IMR-90 (cell line): ENCODE results near the gene IGSF3. TPM values are rescaled to one million over a fixed set of nuclear protein-coding genes. Genes with fewer than 3 reads are reported as not detected.

Source experiments
- ATAC-seq: fragments of 200-7000 bp; cut with Tn5 transposase; 2 replicates; pipeline ENCODE4 v1.9.1; 2020; ENCODE audit warnings: low read depth, mild to moderate bottlenecking, moderate library complexity
- BruUV-seq: library from RNA; stranded (reverse); fragments of 400-500 nt; replicated peaks from 2 replicates; lab custom pipeline; 2021; lab: Mats Ljungman, UMichigan
- CTCF ChIA-PET: fragments of 300-600 bp; formaldehyde crosslinking; extraction: SDS; loops from one replicate; lab custom pipeline; 2021; ENCODE audit warnings: antibody characterized with exemption; lab: Yijun Ruan, JAX
- POLR2A ChIA-PET: fragments of 300-600 bp; sonication (Branson Sonifier 250); formaldehyde crosslinking; loops from one replicate; lab custom pipeline; 2022; ENCODE audit warnings: antibody characterized with exemption; ENCODE audit not compliant: unreplicated experiment; lab: Charles Lee
- DNase-seq: peaks from one replicate; pipeline ENCODE4 v3.0.0; 2013
- H2AFZ ChIP-seq: replicated peaks from 2 replicates; pipeline ENCODE3; 2013; ENCODE audit warnings: low read length, mild to moderate bottlenecking; ENCODE audit not compliant: poor library complexity
- H2AK5ac ChIP-seq: 2 replicates; pipeline ENCODE4 v1.6.1; 2013; ENCODE audit warnings: low read depth, low read length, inconsistent platforms
- H2AK9ac ChIP-seq: replicated peaks from 2 replicates; pipeline ENCODE3; 2013; ENCODE audit warnings: mild to moderate bottlenecking, low read depth, low read length, moderate library complexity; ENCODE audit not compliant: poor library complexity
- H2BK120ac ChIP-seq: 2 replicates; pipeline ENCODE4 v1.6.1; 2013; ENCODE audit warnings: low read depth, low read length, inconsistent platforms
- H2BK15ac ChIP-seq: 3 replicates; pipeline ENCODE4 v1.6.1; 2013; ENCODE audit warnings: low read depth, low read length, inconsistent platforms
- H2BK20ac ChIP-seq: 2 replicates; pipeline ENCODE4 v1.6.1; 2013; ENCODE audit warnings: low read depth, mild to moderate bottlenecking, inconsistent platforms, low read length, moderate library complexity
- H2BK5ac ChIP-seq: 2 replicates; pipeline ENCODE4 v1.6.1; 2013; ENCODE audit warnings: mild to moderate bottlenecking, low read depth, low read length, inconsistent platforms; ENCODE audit not compliant: poor library complexity, severe bottlenecking
- H3K14ac ChIP-seq: replicated peaks from 2 replicates; pipeline ENCODE4 v1.6.1; 2013; ENCODE audit warnings: low read depth, low read length, inconsistent platforms
- H3K18ac ChIP-seq: 2 replicates; pipeline ENCODE4 v1.6.1; 2013; ENCODE audit warnings: low read depth, low read length, control low read depth
- H3K23ac ChIP-seq: 2 replicates; pipeline ENCODE4 v1.6.1; 2013; ENCODE audit warnings: low read depth, low read length, inconsistent platforms
- H3K27ac ChIP-seq: 2 replicates; pipeline ENCODE4 v1.5.1; 2013; ENCODE audit warnings: mild to moderate bottlenecking, control low read depth, low read length; ENCODE audit not compliant: insufficient read depth
- H3K27me3 ChIP-seq: 2 replicates; pipeline ENCODE4 v1.6.1; 2013; ENCODE audit warnings: low read length; ENCODE audit not compliant: control insufficient read depth, insufficient read depth
- H3K36me3 ChIP-seq: 2 replicates; pipeline ENCODE4 v1.6.1; 2013; ENCODE audit warnings: low read length, mixed read lengths; ENCODE audit not compliant: control insufficient read depth, insufficient read depth
- H3K4ac ChIP-seq: 2 replicates; pipeline ENCODE4 v1.6.1; 2013; ENCODE audit warnings: low read depth, low read length, inconsistent platforms
- H3K4me1 ChIP-seq: 2 replicates; pipeline ENCODE4 v1.6.1; 2013; ENCODE audit warnings: low read length, mixed read lengths; ENCODE audit not compliant: control insufficient read depth, insufficient read depth
- H3K4me2 ChIP-seq: 2 replicates; pipeline ENCODE4 v1.6.1; 2013; ENCODE audit warnings: low read depth, mild to moderate bottlenecking, control low read depth, low read length, moderate library complexity
- H3K4me3 ChIP-seq: 2 replicates; pipeline ENCODE4 v1.5.1; 2013; ENCODE audit warnings: low read depth, mild to moderate bottlenecking, control low read depth, low read length, moderate library complexity; ENCODE audit not compliant: insufficient read depth
- H3K56ac ChIP-seq: 2 replicates; pipeline ENCODE4 v1.6.1; 2013; ENCODE audit warnings: low read length, inconsistent platforms; ENCODE audit not compliant: insufficient read depth; ENCODE audit errors: extremely low read depth
- H3K79me1 ChIP-seq, 2 experiments: 2 replicates each; pipeline ENCODE4 v1.6.1; 2013; ENCODE audit warnings: low read length in 2 of 2, inconsistent platforms in 1 of 2, low read depth in 1 of 2
- H3K9ac ChIP-seq: 2 replicates; pipeline ENCODE4 v1.6.1; 2013; ENCODE audit warnings: low read depth, low read length, control low read depth
- H3K9me1 ChIP-seq: 2 replicates; pipeline ENCODE4 v1.6.1; 2013; ENCODE audit warnings: low read length, inconsistent platforms; ENCODE audit not compliant: insufficient read depth
- H3K9me3 ChIP-seq: 2 replicates; pipeline ENCODE4 v1.6.1; 2013; ENCODE audit warnings: low read length; ENCODE audit not compliant: control insufficient read depth, insufficient read depth
- H4K20me1 ChIP-seq: 2 replicates; pipeline ENCODE4 v1.6.1; 2013; ENCODE audit warnings: low read length, inconsistent platforms; ENCODE audit not compliant: insufficient read depth
- H4K5ac ChIP-seq: 2 replicates; pipeline ENCODE4 v1.6.1; 2013; ENCODE audit warnings: mild to moderate bottlenecking, low read depth, low read length, control low read depth
- H4K8ac ChIP-seq, 2 experiments: 2 replicates each; pipeline ENCODE4 v1.6.1; 2013; ENCODE audit warnings: low read depth in 2 of 2, low read length in 2 of 2, control low read depth in 1 of 2, inconsistent platforms in 1 of 2
- H4K91ac ChIP-seq: 2 replicates; pipeline ENCODE4 v1.6.1; 2013; ENCODE audit warnings: low read depth, low read length, inconsistent platforms; ENCODE audit not compliant: insufficient read depth
- MXI1 ChIP-seq: IDR thresholded peaks from 2 replicates; pipeline ENCODE4 v1.6.1; 2012; ENCODE audit warnings: low read depth, mild to moderate bottlenecking, low read length, moderate library complexity, borderline replicate concordance
- NFE2L2 ChIP-seq: fragments of 150-350 bp; IDR thresholded peaks from 2 replicates; pipeline ENCODE4 v1.6.1; 2016; ENCODE audit warnings: low read depth, mild to moderate bottlenecking, low read length
- WGBS, 2 experiments: methylation state at CpG; one replicate each; pipeline versions ENCODE4 v1.1.5 to v1.1.7; 2013; ENCODE audit warnings: missing lambda C conversion rate in 2 of 2; ENCODE audit not compliant: insufficient read length in 1 of 2; ENCODE audit errors: extremely low coverage in 2 of 2; 5-methylcytosine and 5-hydroxymethylcytosine counted together
- dilution Hi-C: fragments of 300-500 bp; cut with HindIII; formaldehyde crosslinking; loops from one replicate; pipeline ENCODE4 v1.14.3; 2018; ENCODE audit warnings: low sequenced_read_pairs; ENCODE audit not compliant: unreplicated experiment
- in situ Hi-C: fragments of 300-500 bp; cut with MboI; formaldehyde crosslinking; loops from 3 replicates; pipeline ENCODE4 v1.14.3; 2019; ENCODE audit warnings: low sequenced_read_pairs, inconsistent platforms, mixed read lengths
- intact Hi-C: fragments of 100-400 bp; cut with micrococcal nuclease; formaldehyde crosslinking; loops from 2 replicates; pipeline ENCODE4 v1.10.0; 2022
- polyA plus RNA-seq, 3 experiments: library from polyadenylated mRNA; depleted of rRNA; stranded (reverse); fragments of >200 nt; gene quantifications; 2 replicates each; pipeline ENCODE4 v1.2.3, GENCODE V29; 2012; ENCODE audit warnings: low replicate concordance in 1 of 3
- total RNA-seq: library from RNA; depleted of rRNA; stranded (reverse); fragments of >200 nt; gene quantifications from 2 replicates; pipeline ENCODE4 v1.2.3, GENCODE V29; 2012

The IGSF3 gene
- total and polyA plus RNA-seq, 2 of the 4 experiments (the other 2 are of a cell fraction): under 0.01 to 0.02 TPM

GRCh38 chr1:116537040-116537831 lies 130.3 kb downstream of the IGSF3 start:
- Histone ChIP-seq H2BK120ac (no peak overlapping the region), H3K9ac (no peak overlapping the region), H2BK15ac (no peak overlapping the region), H3K4ac (no peak overlapping the region), H4K8ac (no peak overlapping the region), H4K91ac (no peak overlapping the region), H3K79me1 (no peaks in the 10 kb centered on the region), H2AK9ac (no peak overlapping the region), H2AFZ (no peak overlapping the region), H3K18ac (no peak overlapping the region), H3K14ac (no peak overlapping the region), H2BK5ac (no peak overlapping the region), H3K4me3 (no peak overlapping the region), H3K9me3 (no peaks in the 10 kb centered on the region), H3K4me1 (peaks cover 2% of the 10 kb centered on the region; the same call in 1 of the 2 replicates), H2BK20ac (no peak overlapping the region), H3K36me3 (no peaks in the 10 kb centered on the region), H2AK5ac (no peak overlapping the region), H3K9me1 (no peaks in the 10 kb centered on the region), H4K20me1 (no peaks in the 10 kb centered on the region), H3K56ac (no peak overlapping the region), H3K27me3 (no peaks in the 10 kb centered on the region), H3K23ac (no peak overlapping the region), H4K5ac (no peak overlapping the region), H3K4me2 (no peak overlapping the region), H3K27ac (no peak overlapping the region)
- ATAC-seq (peak; percentile 63), DNase-seq (peak; percentile 58)
- dilution Hi-C loops: no loop called here
- ChIA-PET POLR2A (no interaction called here), CTCF (no interaction called here)
- TF ChIP-seq MXI1: no peak
- TF ChIP-seq NFE2L2: no peak
- intact Hi-C loops: no loop called here
- BruUV-seq: no TSS peak
- no CpG with 5 or more reads among the region's 3 CpGs for WGBS, 2 experiments
- in situ Hi-C loops: no loop called here
